Stimulated activated CD8-positive, alpha-beta memory T cell treated with anti-CD3 and anti-CD28 coated beads, Interleukin-4, amount 100 ng/mL, for 4 hours (primary cell): ENCODE data around the gene SLC2A10.

Experiments used
- DNase-seq, 2 donors: peaks; one replicate each; pipeline ENCODE4 v3.0.0-alpha.2; 2020; ENCODE audit warnings: low read depth in 2 of 2, low spot score in 1 of 2

Gene SLC2A10

GRCh38 chr20:46682063-46682821, 27.2 kb upstream of the SLC2A10 start:
- no peak for DNase-seq

GRCh38 chr20:46683011-46683667, 26.3 kb upstream of the SLC2A10 start:
- no peak for DNase-seq

- DNase-seq: no peak
Measured at GRCh38 chr20:46683668-46683938, 25.8 kb upstream of the SLC2A10 start.

- no peak for DNase-seq
Measured at GRCh38 chr20:46683939-46684750, 25.3 kb upstream of the SLC2A10 start.

GRCh38 chr20:46688151-46689081, 21.0 kb upstream of the SLC2A10 start:
- DNase-seq: no peak

GRCh38 chr20:46689082-46689753, 20.2 kb upstream of the SLC2A10 start, which contains the start of gene TP53RK:
Gene TP53RK, minus strand, starts transcription at chr20:46689444. Its CDS starts 30 bp downstream, at chr20:46689414.
- peak; percentile 84 to 91 for DNase-seq

GRCh38 chr20:46689754-46690085, 19.7 kb upstream of the SLC2A10 start:
- DNase-seq: no peak

- DNase-seq: no peak
Measured at GRCh38 chr20:46690219-46691106, 19.0 kb upstream of the SLC2A10 start.

- no peak for DNase-seq
Measured at GRCh38 chr20:46691196-46691595, 18.3 kb upstream of the SLC2A10 start.

GRCh38 chr20:46694484-46694883, 15.0 kb upstream of the SLC2A10 start:
- DNase-seq: no peak

- no peak for DNase-seq
Measured at GRCh38 chr20:46695892-46696291, 13.6 kb upstream of the SLC2A10 start.

- DNase-seq: no peak
Measured at GRCh38 chr20:46696791-46697279, 12.6 kb upstream of the SLC2A10 start.

- DNase-seq: no peak
Measured at GRCh38 chr20:46698788-46699187, 10.7 kb upstream of the SLC2A10 start.

GRCh38 chr20:46699651-46700359, 9.6 kb upstream of the SLC2A10 start:
- no peak for DNase-seq

- DNase-seq: no peak
Measured at GRCh38 chr20:46700481-46700880, 9.0 kb upstream of the SLC2A10 start.

GRCh38 chr20:46701057-46701456, 8.4 kb upstream of the SLC2A10 start:
- no peak for DNase-seq

GRCh38 chr20:46701556-46701955, 7.9 kb upstream of the SLC2A10 start:
- DNase-seq: no peak

- DNase-seq: no peak
Measured at GRCh38 chr20:46701986-46702385, 7.5 kb upstream of the SLC2A10 start.
